ENCODE measurements around the gene PNLIPRP2.

- TF ChIP-seq POLR2AphosphoS5 (IDR thresholded peaks at IDR 0.05; ENCODE audit: low read depth, low read length) (no peak), CTCF (IDR thresholded peaks at IDR 0.05 in 2 of 3, conservative IDR thresholded peaks at IDR 0.05 in 1 of 3; ENCODE audit: borderline replicate concordance in 1 of 3, insufficient read depth in 1 of 3, low read depth in 2 of 3, low read length in 2 of 3) (no peak), EZH2 (IDR thresholded peaks at IDR 0.05) (no peak), POLR2A (IDR thresholded peaks at IDR 0.05; ENCODE audit: borderline replicate concordance, extremely low read depth, insufficient read depth, insufficient read length) (no peak), SIN3A (IDR thresholded peaks at IDR 0.05; ENCODE audit: low read depth) (no peak), ZNF274 (IDR thresholded peaks at IDR 0.05; ENCODE audit: low read depth, low read length) (no peak), SRF (IDR thresholded peaks at IDR 0.05; ENCODE audit: low read depth) (no peak)
These were observed 38.4 kb downstream of the PNLIPRP2 start for GRCh38 chr10:116659049-116659670.

Measured in HCT116 (cell line).